Heart left ventricle (tissue), 13 donors: ENCODE results near the gene PRIMA1.

Experiments
- CTCF ChIP-seq, 12 donors: fragments of 200-600 bp; sonication (generic) in 4 of 12; IDR thresholded peaks; one replicate each; pipeline versions ENCODE4 v1.5.0 to v1.8.0; 2018 to 2022; ENCODE audit warnings: antibody characterized with exemption in 12 of 12, mild to moderate bottlenecking in 5 of 12
- POLR2A ChIP-seq, 2 donors: fragments of 450-650 bp; IDR thresholded peaks; one replicate each; pipeline ENCODE4 v1.6.1; 2017; ENCODE audit warnings: antibody characterized with exemption in 2 of 2, mild to moderate bottlenecking in 2 of 2, moderate library complexity in 2 of 2
- donor health status: ischemic (EF 13 %, LVEDD 7.1; RV severe dilation, severe dysfunction).
- donor health status: DM: no; HTN: yes; CAD: no.
- donor health status: DM: no; HTN: no; CAD: no.
- donor health status: ischemic (EF 25% LVEDD 6.9; RV normal size, moderate dysfunction).
- donor health status: ischemic (EF 25% LVEDD 5.7; RV mildly dilated, moderate dysfunction).
- donor health status: ischemic (EF 35%, LVEDD 5.7; RV mildly dilated, moderate dysfunction).
- donor health status: nonischemic (EF 11% LVEDD 7.7; RV severe dilation, severe dysfunction).
- donor health status: DM: yes; HTN: yes; CAD: no.
- donor health status: PGD.
- donor health status: ischemic (EF 29% LVEDD 5.4; RV normal size, mild dysfunction).
- donor health status: nonischemic (EF 23%, LVEDD 6.1; RV moderate dilation, normal function).

DNA sequence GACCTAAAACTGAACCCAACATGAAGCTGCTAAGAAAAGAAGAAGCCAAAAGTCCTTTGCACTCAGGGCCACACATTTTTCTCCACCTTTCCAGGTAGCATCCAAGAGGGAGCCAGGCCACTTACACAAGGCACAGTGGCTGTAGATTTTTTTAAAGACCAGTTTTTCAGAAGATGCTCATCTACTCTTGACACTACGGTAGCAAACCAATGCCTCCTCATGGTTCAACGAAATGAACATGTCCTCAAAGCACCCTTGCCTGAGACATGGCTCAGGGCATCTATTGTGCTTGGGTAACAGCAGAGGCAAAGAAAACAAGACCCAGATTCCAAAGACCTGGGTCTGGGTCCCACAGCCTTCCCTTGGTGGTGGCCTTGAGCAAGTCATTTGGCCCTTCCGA lies 22.3 kb downstream of the PRIMA1 start:
- TF ChIP-seq CTCF (IDR thresholded peaks at IDR 0.05) (no peak), POLR2A (IDR thresholded peaks at IDR 0.05) (no peak)
